Endothelial cell of hepatic sinusoid (primary cell): ENCODE data around the gene ACP7.

ENCODE experiments used
- in situ Hi-C: cut with HindIII; loops from 2 replicates; pipeline ENCODE4 v1.10.0; 2017; ENCODE audit warnings: low sequenced_read_pairs

Gene ACP7

DNA sequence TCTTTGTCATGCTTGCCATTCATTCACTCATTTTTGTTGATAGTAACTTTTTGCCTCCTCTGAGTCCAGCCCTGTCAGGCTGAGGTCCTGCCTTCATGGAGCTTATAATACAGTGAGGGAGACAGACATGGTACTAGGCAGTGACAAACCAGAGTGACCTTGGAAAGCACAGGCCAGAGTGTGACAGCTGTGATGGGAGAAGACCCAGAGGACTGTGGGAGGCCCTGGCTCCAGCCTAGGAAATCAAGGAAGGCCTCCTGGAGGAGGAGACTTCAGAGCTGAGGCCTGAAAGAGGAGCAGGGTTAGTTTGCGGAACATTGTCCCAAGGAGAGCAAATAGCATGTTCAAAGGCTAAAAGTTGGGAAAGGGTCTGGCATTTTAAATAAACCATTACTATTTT lies 61.9 kb downstream of the ACP7 start:
- in situ Hi-C loops = no loop called here

DNA sequence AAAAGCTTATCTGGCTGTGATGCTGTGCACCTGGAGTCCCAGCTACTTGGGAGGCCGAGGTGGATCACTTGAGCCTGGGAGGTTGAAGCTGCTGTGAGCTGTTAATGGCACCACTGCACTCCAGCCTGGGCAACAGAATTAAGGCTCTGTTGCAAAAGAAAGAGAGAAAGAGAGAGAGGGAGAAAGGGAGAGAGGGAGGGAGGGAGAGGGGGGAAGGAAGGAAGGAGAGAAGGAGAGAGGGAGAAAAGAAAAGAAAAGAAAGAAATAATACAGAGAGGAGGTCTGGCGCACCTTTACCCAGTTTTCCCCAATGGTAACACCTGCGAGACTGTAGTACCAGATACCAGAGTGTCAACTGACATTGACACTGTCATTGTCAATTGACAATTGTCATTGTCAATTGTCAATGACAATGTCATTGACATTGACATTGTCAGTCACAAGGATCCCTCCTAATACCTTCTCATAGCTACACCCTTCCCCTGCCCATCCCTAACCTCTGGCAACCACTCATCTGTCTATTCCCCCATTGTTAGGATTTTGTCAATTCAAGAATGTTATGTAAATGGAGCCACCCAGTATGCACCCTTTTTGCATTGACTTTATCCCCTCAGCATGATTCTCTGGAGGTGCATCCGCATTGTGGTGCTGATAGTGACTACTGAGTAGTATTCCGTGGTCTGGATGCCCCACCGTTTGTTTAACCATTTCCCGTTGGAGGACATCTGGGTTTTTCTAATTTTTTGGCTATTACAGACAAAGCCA lies 62.7 kb downstream of the ACP7 start:
- in situ Hi-C loops = no loop called here

DNA sequence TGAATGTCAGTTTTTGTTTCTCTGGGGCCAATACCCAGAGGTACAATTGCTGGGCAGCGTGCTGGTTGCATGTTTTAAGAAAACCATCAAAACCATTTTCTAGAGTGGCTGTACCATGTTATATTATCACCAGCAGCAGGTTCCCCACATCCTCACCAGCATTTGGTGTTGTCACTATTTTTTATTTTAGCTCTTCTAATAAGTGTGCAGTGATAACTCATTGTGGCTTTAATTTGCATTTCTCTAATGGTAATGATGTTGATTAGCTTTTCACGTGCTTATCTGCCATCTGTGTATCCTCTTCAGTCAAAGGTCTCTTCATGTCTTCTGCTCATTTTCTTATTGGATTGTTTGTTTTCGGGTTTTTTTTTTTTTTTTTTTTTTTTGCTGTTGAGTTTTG lies 63.3 kb downstream of the ACP7 start:
- in situ Hi-C loops = no loop called here

DNA sequence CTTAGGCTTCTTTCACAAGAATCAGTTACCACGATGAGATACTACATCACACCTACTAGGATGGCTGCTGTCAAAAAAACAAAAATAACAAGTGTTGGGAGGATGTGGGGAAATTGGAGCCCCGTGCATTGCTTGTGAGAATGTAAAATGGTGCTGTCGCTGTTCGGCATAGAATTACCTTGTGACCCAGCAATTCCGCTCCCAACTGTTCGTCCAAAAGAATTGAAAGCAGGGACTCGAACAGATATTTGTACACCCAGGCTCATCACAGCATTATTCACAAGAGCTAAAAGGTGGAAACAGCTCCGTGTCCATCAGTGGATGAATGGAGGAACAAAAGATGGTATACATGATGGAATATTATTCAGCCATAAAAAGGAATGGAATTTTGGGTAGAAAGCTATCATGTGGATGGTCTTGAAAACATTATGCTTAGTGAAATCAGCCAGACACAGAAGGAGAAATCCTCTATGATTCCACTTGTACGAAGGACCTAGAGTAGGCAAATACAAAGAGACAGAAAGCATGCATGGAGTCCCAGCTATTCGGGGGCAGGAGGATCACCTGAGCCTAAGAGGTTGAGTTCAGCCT lies 64.9 kb downstream of the ACP7 start:
- in situ Hi-C loops = no loop called here

DNA sequence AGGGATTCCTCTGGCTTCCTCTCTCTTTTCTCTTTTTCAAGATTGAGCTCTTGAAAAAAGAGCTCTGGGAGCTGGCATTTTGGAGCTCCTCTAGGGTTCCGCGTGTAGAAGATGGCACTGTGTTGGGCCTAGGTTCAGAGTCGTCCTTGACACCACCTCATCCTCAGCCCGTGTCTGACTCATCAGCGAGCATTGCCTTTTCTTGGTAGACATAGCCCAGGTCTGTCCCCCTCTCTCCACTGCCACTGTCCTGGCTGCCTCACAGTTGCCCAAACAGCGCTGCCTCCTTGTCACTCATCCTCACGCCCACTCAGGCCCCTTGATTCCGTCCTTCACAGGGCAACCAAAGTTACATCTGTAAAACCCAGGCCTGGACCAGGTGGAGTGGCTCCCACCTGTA lies 66.1 kb downstream of the ACP7 start:
- in situ Hi-C loops = no loop called here

DNA sequence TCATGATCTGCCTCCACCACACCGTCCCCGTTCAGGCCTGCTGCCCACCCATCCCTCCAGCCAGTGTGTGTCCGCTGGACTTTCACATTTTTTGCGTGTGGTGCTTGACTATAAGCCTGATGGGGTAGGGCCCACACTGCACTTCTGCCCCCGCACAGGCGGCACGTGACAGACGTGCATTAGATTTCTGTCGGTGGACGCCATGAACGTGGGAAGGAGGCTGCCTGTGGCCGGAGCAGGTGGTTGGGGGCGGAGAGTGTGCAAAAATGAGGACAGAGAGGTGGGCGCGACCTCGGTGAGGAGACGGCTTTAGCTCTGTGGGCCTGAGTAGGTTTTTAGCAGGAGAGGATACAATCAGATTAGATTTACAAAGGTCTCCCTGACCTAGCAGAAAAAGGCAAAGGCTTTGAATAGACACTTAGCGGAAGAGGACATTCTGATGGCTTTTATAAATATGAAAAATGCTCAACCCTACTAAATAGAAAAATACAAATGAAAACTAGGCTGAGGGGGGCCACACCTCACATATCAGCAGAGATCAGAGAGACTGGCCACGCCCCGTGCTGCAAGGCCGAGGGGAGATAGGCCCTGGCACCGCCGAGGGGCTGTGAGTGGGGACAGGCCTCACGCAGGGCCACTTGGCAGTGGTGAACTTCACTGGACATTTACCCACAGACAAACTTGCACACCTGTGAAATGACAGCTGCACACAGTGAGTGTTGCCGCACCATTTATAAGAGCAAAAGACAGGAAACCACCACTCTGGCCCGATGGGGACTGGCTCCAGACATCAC lies 66.8 kb downstream of the ACP7 start:
- in situ Hi-C loops = no loop called here

DNA sequence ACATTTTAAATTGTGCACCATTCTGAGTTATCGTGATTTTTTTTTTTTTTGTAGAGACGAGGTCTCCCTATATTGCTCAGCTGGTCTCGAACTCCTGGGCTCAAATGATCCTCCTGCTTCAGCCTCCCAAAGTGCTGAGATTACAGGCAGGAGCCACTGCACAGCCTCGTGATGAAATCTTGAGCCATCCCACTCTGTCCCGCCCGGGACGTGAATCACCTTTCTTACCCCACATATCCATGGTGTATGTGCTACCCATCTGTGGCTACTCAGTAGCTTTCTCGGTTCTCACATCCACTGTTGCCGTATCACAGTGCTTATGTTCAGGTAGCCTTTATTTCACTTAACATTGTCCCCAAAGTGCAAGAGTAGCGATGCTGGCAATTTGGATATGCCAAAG lies 67.9 kb downstream of the ACP7 start:
- in situ Hi-C loops = no loop called here

DNA sequence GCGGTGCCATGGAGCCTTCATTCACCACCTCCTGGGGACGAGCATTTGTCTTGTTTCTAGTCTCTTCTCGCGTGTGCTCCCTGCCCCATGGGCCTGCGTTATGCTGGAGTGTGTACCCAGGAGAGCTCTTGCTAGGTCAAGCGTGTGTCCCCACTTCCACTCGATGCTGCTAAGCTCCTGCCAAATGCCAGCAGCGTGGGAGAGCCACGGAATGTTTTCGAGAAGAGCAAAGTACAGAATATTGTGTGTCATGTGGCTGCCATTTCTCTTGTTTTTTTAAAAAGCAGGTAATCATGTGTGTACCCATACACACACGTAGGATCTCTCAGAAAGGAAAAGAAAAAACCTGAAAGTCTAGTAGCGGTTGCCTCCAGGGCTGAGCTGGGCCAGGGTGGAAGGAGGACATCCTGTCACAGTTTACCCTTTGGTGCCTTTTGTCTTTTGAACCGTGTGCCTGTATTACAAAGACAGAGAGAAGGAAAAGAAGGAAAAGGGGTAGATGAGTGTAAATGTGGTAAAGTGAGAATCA lies 70.0 kb downstream of the ACP7 start:
- in situ Hi-C loops = no loop called here

DNA sequence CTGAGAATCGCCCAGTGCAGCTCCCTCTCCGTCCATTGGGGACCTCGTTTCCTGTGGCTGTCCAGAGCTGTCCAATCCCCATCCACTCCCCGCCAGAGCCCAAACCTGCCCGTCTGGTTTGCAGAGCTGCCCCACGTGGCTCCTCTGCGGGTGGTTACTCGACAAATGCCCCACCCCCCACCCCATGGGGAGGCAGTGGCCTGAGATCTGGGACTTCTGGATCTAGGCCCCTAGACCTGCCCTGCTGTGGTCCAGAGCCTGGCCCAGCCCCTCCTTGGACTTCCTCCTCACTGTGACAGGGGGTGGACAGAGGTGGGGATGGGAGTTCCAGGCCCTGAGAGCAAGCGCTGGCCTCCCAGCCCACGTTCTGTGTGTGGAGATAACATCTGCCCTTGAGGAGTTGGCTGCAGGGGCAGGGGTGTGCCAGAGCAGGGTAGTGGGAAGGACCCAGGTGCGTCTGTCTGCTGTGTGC lies 70.5 kb downstream of the ACP7 start:
- in situ Hi-C loops = no loop called here

DNA sequence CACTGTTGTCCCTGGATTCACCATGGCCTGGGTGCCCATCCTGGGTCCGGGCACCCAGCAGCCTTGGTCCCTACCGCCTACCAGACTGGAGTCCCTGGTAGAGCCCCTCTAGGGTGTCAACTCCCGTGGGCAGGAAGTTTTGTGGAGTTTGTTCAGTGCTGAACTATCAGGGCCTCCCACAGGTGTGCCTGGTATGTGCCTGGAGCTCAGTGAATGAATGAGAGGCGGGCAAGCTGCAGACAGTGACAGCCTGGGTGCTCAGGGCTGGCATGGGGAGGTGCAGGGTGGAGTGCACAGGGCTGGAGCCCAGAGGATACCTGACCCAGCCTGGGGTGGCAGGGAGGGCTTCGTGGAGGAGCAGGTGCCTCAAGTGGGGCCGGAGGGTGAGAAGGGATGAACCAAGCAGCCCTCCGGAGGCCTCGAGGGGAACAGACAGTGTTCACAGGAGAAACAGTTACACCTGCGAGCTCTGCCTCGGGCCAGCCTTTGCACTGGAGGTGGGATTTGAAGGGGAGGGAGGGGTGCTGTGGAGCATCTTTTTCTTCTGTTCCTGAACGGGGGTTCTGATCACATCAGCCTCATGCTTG lies 71.0 kb downstream of the ACP7 start:
- in situ Hi-C loops = no loop called here

DNA sequence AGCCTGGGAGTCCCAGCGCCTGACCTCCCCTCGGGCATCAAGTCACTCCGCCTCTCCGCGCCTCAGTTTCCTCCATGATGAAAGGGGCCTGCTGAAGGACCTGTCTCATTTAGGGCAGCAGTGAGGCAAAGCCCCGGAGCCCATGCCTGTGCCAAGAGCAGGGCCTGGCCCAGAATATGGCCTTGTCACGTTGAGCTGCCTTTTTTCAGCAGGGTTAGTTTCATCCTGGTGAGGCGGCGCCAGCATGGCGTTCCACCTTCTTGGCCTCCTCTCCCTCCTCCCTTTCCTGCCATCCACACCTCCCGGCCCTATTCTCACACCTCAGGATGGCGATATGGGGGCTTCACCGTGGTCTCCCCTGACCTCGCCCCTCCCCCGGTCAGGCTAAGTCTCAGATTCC lies 71.6 kb downstream of the ACP7 start:
- in situ Hi-C loops = no loop called here

DNA sequence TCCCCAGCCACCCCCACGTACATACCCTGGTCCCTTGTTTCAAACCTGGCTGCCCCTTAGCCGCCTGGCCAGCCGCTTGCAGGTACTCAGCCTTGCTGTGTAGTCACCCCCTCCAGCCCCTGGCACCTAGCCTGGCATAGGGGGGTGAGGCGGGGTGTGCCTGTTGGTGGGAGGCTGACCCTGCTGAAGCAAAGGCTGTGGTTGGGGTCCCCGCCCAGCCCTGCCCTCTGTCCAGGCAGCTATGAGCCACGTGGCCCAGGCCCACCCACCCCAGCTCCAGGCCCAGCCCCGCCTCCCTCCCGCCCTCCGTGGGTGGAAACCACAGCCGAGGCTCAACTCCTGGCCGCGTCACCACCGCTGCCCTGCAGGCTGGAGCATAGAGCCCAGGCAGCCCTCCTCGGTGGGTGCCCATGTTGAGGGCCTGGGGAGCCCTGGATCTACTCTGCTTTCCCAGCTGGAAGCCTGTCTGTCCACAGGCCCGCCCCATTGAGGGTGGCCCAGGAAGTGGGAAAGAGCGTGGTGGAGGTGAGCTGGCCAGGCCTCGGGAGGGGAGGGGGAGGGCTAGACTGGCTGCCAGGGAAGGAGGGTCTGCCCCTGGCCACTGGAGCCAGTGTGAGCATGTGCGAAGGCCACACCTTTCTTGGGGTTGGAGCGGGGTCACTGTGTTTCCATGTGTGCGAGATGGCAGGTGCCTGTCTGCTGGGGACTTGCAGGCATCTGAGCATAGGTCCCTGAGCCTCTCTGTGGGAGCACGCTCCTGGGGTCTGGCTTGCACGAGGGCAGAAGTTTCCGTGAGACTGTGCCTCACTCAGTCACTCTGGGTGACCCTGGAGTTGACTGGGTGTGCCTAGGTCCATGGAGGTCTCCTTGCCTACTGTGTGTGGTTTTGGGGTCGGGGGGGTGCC lies 72.4 kb downstream of the ACP7 start:
- in situ Hi-C loops = no loop called here

DNA sequence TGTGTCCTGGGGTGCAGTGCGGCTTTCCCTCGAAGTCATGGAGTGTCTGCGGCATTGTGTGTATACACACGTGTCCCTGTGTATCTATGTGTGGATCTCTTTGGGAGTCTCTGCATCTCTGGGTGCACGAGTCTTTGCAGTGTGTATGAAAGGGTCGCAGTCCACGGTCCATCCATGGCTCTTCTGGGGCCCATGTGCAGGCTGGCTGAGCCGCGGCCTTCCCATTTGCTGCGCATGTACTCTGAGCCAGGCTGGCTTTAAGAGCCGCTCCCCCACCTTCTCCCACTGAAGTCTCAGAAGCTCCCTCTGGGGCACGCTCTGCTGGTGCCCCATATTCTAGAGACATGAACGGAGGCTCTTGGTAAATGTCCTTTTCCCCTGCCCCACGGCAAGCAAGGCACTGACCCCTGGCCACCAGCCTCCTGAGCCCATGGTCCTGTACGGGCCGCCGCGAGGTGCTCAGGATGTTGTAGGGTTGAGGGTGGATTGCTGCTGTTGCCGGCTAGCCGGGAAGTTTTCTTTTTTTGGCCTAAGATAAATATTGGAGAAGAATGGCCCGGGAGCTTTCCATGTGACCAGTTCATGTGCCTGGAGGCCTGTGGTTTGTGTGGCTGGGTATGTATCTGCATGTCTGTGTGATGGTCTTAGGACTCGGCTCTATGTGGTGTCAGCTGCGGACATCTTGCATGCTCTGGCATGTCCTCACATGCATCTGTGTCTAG lies 73.3 kb downstream of the ACP7 start:
- in situ Hi-C loops = no loop called here

DNA sequence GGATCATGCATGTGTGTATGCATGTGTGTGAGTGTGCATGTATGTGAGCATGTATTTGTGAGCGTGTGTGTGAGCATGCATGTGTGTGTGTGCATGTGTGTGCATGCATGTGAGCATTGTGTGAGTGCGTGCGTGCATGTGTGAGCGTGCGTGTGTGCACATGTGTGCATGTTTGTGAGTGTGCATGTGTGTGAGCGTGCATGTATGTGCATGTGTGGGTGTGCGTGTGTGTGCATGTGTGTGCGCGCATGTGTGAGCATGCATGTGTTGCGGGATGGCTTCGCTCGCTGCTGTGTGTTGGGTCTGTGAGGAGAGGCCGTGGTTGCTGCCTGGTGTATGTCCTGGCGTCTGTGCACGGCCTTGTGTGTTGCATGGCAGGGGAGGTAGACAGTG lies 73.8 kb downstream of the ACP7 start:
- in situ Hi-C loops = no loop called here

DNA sequence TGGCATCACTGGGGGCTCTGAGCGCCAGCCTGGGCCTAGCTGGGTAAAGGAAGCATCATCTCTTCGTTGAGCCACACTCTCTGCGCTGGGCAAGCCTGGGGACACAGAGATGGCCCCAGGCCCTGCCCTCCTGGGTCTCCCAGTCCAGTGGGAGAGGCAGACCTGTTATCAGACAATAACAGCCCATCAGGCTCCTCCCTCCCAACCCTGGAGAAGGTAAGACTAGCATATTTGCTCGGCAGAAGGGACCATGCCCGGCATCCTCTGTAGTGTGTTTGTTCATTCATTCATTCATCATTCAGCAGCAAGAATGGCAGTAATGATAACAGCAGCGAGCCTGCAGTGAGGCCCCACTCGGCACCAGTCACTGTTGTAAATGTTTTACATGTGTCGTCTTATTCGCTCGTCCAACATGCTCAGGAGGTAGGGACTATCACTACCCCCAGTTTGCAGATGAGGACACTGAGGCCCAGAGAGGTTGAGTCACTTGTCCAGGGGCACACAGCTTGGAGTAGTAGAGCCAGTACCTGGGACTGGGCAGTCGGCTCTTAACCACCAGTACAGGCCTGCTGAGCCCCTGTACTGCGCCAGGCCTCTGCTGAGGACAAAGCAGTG lies 74.6 kb downstream of the ACP7 start:
- in situ Hi-C loops = no loop called here

DNA sequence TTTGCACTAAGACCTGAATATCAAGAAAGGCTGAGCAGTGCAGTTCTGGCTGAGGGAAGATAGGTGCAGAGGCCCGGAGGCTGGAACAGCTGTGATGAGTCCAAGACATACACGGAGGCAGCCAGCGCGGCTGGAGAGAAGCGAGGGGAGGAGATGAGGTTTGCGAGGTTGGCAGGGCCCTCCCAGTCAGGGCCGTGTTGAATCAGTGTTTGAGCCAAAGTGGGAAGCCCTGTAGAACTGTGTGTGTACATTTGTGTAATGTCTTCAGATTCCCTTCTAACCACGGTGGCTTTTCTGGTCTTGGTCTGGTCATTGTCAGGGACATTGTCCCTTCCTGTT lies 76.3 kb downstream of the ACP7 start:
- in situ Hi-C loops = no loop called here
